Uterus (tissue), 4 donors: ENCODE results near the gene PDGFD. TPM values are rescaled to one million over a fixed set of nuclear protein-coding genes. Genes with fewer than 3 reads are reported as not detected.

Experiments
- DNase-seq, 2 donors: peaks; one replicate each; pipeline ENCODE4 v3.0.0-alpha.2; 2019 to 2020
- H3K27ac ChIP-seq, 2 donors: fragments of 200-600 bp; sonication (generic); 1 replicate in 1 of 2; 2 replicates in 1 of 2; pipeline ENCODE4 v1.5.1; 2016 to 2018
- H3K27me3 ChIP-seq, 2 donors: fragments of 200-600 bp; sonication (generic); one replicate each; pipeline ENCODE4 v1.5.1; 2018 to 2019; ENCODE audit warnings: control low read depth in 1 of 2
- H3K36me3 ChIP-seq, 2 donors: fragments of 200-600 bp; sonication (generic); one replicate each; pipeline ENCODE4 v1.5.1; 2019; ENCODE audit warnings: control low read depth in 1 of 2
- H3K4me1 ChIP-seq, 2 donors: fragments of 200-600 bp; sonication (generic); one replicate each; pipeline ENCODE4 v1.5.1; 2018 to 2019; ENCODE audit warnings: control low read depth in 1 of 2
- H3K4me3 ChIP-seq, 2 donors: fragments of 200-600 bp; sonication (generic); 1 replicate in 1 of 2; 2 replicates in 1 of 2; pipeline ENCODE4 v1.5.1; 2018 to 2019; ENCODE audit warnings: mild to moderate bottlenecking in 1 of 2
- H3K9me3 ChIP-seq, 2 donors: fragments of 200-600 bp; sonication (generic); one replicate each; pipeline ENCODE4 v1.5.1; 2019; ENCODE audit warnings: control low read depth in 1 of 2
- CTCF ChIP-seq, 4 experiments: fragments of 200-600 bp in 2 of 4; fragments of 450-650 bp in 2 of 4; sonication (generic) in 2 of 4; IDR thresholded peaks; one replicate each; pipeline ENCODE4 v1.5.1; 2016 to 2019; ENCODE audit warnings: antibody characterized with exemption in 4 of 4, mild to moderate bottlenecking in 2 of 4, moderate library complexity in 1 of 4
- POLR2A ChIP-seq, 2 donors: fragments of 450-650 bp; IDR thresholded peaks; one replicate each; pipeline ENCODE4 v1.6.1; 2016; ENCODE audit warnings: antibody characterized with exemption in 2 of 2, mild to moderate bottlenecking in 1 of 2, moderate library complexity in 1 of 2
- intact Hi-C: fragments of 100-400 bp; cut with DNase I; formaldehyde crosslinking; loops from one replicate; pipeline ENCODE4 v1.15.1; 2023; ENCODE audit warnings: low total_unique reads
- total RNA-seq, 4 donors: library from RNA; depleted of rRNA in 3 of 4; stranded (reverse); fragments of >200 nt in 3 of 4; gene quantifications; one replicate each; pipeline versions ENCODE4 v1.1.0 to v1.2.4, GENCODE V29; 2014 to 2023
- donor health status: DM: yes; HTN: yes; CAD: no.

The PDGFD gene
- total RNA-seq, 4 donors from 2014 or later = 2.8 to 57.9 (median 23.9) TPM

- no peaks in the 10 kb centered on the region for H3K4me1 ChIP-seq
- TF ChIP-seq POLR2A (IDR thresholded peaks at IDR 0.05) (no peak), CTCF (IDR thresholded peaks at IDR 0.05) (no peak)
- intact Hi-C loops = no loop called here
- DNase-seq = no peak
- H3K9me3 ChIP-seq = no peaks in the 10 kb centered on the region
- no peaks in the 10 kb centered on the region for H3K36me3 ChIP-seq
- no peak overlapping the region for H3K4me3 ChIP-seq
- H3K27ac ChIP-seq = no peak overlapping the region
- H3K27me3 ChIP-seq = no peaks in the 10 kb centered on the region
These were observed 70.3 kb downstream of the PDGFD start for GRCh38 chr11:104093426-104094280.

- intact Hi-C loops = no loop called here
- no peak overlapping the region for H3K4me3 ChIP-seq
- H3K9me3 ChIP-seq = no peaks in the 10 kb centered on the region
- TF ChIP-seq POLR2A (IDR thresholded peaks at IDR 0.05) (no peak), CTCF (IDR thresholded peaks at IDR 0.05) (no peak)
- no peak for DNase-seq
- H3K4me1 ChIP-seq = no peaks in the 10 kb centered on the region
- no peak overlapping the region for H3K27ac ChIP-seq
- H3K36me3 ChIP-seq = no peaks in the 10 kb centered on the region
- no peaks in the 10 kb centered on the region for H3K27me3 ChIP-seq
These were observed 71.2 kb downstream of the PDGFD start for GRCh38 chr11:104092744-104093143.

GRCh38 chr11:104091281-104092096 lies 72.5 kb downstream of the PDGFD start:
- no peaks in the 10 kb centered on the region for H3K27me3 ChIP-seq
- H3K4me3 ChIP-seq = no peak overlapping the region
- TF ChIP-seq POLR2A (IDR thresholded peaks at IDR 0.05) (no peak), CTCF (IDR thresholded peaks at IDR 0.05) (no peak)
- intact Hi-C loops = no loop called here
- no peaks in the 10 kb centered on the region for H3K36me3 ChIP-seq
- no peaks in the 10 kb centered on the region for H3K4me1 ChIP-seq
- no peaks in the 10 kb centered on the region for H3K9me3 ChIP-seq
- DNase-seq = no peak
- H3K27ac ChIP-seq = no peak overlapping the region

GRCh38 chr11:104090767-104091166 lies 73.2 kb downstream of the PDGFD start:
- H3K36me3 ChIP-seq = no peaks in the 10 kb centered on the region
- no peaks in the 10 kb centered on the region for H3K4me1 ChIP-seq
- H3K27me3 ChIP-seq = no peaks in the 10 kb centered on the region
- H3K4me3 ChIP-seq = no peak overlapping the region
- no peak overlapping the region for H3K27ac ChIP-seq
- H3K9me3 ChIP-seq = no peaks in the 10 kb centered on the region
- intact Hi-C loops = no loop called here
- TF ChIP-seq POLR2A (IDR thresholded peaks at IDR 0.05) (no peak), CTCF (IDR thresholded peaks at IDR 0.05) (no peak)
- DNase-seq = no peak

GRCh38 chr11:104089481-104089880 lies 74.5 kb downstream of the PDGFD start:
- Histone ChIP-seq H3K36me3 (no peaks in the 10 kb centered on the region), H3K4me1 (no peaks in the 10 kb centered on the region), H3K27me3 (no peaks in the 10 kb centered on the region), H3K27ac (no peak overlapping the region), H3K9me3 (no peaks in the 10 kb centered on the region), H3K4me3 (no peak overlapping the region)
- intact Hi-C loops = no loop called here
- TF ChIP-seq POLR2A (IDR thresholded peaks at IDR 0.05) (no peak), CTCF (IDR thresholded peaks at IDR 0.05) (no peak)
- no peak for DNase-seq
